ENCODE measurements around the gene EIF4H.
"Not testable (repeated sequence)": the region's sequence is repeated elsewhere in the genome, so short reads cannot be mapped to it uniquely, and the experiment has no call there.

The EIF4H gene

DNA sequence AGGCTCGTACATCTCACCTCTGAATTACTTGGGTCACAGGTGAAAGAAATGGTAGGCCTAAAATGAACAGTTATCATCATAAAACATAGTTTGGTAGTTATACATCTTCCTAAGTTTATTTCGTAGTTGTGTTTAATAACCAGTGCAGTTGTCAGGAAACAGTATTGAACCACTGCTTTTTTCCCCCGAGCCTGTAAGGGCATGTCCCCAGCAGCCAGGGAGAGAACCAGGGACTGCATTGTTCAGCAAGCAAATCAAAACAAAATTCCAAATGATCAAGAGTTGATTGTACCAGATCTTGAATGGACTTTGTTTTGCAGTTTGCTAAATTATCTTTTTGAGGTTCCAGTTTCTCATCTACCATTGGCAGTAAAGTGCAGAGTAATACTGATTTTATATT is 2.4 kb downstream of the EIF4H start:
- no peak for DNase-seq

DNA sequence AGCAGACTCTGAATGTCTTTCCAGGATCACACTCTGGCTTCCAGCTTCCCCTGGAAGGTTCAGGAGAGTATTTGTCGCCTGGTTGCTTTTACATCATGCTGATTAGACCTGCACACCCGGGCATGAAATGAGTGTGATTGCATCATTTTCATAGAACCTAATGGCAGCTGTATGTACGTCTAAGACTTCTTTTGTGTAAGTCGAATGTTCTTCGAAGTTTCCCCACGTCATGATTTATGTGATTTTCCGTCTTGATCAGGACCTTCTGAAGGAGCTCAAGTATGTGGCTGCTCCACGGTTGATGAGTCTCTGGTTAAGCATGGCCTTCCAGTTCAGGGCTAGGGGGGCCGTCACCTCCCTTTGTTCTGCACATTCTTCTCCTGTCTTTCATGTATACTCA is 4.5 kb downstream of the EIF4H start:
- no peak for DNase-seq

DNA sequence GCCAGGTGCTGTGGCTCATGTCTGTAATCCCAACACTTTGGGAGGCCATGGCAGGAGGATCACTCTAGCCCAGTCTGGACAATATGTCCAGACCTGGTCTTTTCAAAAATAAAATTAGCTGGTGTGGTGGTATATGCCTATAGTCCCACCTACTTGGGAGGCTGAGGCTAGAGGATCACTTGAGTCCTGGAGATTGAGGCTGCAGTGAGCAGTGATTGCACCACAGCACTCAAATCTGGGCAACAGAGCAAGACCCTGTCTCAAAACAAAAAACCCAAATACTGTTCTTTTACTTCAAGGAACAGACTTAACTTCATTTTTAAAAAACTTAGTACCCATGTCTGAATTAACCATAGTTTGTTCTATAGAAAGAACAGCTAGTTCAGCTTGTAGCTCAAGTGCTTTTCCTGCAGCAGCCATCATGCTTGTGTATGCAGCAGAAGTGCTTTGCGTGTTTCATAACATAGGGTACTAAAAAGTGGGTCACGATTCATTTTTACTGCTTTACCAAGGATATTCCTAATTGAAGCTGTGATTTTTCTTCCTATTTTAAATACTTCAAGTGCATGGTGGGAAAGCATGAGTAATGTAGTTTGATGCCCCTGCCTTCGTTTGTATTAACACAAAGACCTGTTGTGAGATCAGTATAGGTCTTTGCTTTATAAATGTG is 5.9 kb downstream of the EIF4H start:
- no peak for DNase-seq

DNA sequence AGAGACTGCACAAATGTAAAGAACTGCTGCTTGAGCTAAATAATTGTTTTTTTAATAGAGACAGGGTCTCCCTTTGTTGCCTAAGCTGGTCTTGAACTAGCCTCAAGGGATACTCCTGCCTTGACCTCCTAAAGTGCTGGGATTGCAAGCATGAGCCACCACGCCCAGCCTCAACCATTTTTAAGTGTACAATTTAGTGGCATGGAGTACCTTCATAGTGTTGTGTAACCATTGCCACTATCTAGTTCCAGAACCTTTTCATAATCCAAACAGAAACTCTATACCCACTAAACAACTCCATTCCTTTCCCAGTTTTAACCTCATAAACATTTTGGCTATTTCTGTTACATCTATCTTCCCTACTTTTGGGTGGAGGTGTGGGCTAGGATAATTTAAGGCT is 6.7 kb downstream of the EIF4H start:
- no peak for DNase-seq

DNA sequence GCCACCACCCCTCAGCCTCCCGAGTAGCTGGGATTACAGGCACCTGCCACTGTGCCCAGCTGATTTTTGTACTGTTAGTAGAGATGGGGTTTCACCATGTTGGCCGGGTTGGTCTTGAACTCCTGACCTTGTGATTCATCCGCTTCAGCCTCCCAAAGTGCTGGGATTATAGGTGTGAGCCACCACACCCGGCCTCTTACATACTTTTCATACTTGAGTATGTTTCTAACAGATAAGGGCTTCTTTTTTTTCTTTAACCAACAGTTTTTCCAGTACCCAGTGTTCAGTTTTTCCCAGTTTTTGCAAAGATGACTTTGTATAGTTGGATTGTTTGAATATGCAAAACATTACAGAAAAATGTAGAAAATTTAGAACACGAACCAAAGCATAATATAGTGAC is 7.7 kb downstream of the EIF4H start:
- no peak for DNase-seq

DNA sequence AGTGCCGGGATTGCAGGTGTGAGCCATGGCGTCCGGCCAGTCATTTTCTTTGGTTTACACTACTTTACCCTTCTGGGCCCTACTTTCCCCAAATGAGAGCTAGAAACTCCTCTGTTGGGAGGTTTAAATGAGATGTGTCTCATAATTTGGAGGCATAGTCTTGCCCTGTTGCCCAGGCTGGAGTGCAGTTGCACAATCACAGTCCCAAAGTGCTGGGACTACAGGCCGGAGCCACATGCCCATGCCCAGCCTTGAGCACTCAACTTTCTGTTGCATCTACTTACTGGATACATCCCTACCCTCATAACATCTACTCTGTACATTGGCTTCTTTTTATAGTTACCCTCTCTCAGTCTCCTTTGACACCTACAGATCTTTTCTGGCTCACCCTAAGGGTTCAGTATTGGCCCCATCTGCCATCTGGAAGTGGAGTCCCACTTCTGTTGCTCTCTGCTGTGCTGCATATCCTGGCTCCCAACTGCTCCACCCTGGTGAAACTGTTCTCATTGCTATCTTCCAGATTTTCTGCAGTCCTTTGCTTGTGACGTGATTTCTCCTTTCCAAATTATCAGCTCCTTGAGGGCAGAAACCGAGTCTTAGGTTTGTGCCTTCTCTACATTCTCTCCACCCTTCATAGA is 8.4 kb downstream of the EIF4H start:
- no peak for DNase-seq

DNA sequence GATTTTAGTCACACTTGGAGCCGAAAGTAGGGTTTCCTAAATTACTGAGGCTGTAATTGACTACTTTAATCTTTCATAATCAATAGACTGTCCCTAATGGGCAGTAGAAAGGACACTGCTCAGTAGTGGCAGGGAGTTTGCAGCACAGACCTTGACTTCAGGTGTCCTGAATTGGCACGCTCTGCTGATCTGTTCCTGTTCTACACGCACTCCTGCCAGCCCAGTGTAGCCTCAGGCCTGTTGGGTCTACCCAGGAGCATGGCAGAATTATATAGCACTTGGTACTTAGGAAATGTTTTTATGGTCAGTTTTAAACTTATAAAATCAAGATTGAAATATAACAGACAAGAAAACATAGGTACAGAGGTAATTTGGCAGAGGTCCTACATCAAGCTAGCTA is 9.0 kb downstream of the EIF4H start:
- DNase-seq: no peak

DNA sequence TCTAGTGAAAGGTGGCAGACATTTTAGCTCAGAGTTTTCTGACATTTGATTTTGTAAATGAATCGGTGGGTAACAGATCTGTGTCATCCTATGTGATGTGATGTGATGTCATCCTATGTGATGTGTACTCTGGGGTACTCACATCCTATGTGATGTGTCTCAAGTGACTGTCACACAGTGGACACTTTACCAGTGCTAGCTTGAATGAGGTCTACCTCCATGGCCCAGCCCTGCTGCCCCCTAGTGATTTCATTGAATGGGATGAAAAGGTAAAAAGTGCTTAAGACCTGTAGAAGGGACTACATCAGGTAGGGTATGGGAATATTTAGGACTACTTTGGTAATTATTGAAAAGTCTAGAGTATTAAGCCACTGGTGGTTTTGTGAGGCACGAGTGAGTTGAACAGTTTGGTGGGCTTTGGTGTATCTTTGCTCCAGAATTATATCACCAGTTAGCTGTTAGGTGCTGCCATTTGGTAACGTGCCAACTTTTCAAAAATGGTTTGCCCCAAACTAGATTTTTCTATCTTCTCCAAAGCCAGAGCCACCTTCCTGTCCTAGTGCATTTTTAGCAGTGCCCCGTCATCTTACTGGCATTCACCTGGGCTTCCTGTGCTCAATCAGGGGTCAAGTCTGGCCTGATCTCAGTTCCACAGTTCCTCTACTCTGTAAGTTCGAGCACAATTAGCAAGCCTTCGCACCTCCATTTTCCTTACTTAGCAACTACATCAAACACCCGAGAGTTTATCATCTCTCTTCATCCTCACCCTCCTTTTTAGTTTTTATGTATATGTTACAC is 9.7 kb downstream of the EIF4H start:
- DNase-seq: no peak

DNA sequence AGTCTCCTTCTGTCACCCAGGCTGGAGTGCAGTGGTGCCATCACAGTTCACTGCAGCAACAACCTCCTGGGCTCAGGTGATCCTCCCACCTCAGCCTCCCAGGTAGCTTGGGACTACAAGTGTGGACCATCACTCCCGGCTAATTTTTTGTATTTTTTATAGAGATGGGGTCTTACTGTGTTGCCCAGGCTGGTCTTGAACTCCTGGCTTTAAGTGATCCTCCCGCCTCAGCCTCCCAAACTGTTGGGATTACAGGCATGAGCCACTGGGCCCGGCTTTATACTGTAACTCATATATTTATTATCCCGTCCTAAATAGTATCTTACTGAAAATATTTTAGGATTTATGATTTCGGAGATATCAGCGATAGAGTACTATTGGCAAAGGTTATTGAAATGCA is 10.9 kb downstream of the EIF4H start:
- no peak for DNase-seq

DNA sequence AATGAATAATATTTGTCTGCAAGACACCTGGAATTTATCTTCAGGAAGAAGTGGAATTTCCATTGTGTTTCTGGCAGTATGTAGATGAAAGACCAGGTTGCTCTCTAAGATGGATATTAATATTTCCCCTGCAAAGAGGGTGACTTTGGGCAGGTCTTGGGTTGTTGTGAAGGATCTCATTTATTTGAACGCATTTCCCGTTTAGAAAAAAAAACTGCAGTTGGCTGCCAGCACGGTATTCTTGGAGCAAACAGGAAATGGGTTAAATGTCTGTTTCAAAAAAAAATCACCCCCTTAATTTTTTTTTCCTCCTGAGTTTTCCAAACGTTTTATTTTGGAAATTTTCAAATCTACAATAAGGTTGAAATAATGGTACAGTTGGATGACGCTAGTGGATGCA is 11.5 kb downstream of the EIF4H start:
- DNase-seq: no peak

DNA sequence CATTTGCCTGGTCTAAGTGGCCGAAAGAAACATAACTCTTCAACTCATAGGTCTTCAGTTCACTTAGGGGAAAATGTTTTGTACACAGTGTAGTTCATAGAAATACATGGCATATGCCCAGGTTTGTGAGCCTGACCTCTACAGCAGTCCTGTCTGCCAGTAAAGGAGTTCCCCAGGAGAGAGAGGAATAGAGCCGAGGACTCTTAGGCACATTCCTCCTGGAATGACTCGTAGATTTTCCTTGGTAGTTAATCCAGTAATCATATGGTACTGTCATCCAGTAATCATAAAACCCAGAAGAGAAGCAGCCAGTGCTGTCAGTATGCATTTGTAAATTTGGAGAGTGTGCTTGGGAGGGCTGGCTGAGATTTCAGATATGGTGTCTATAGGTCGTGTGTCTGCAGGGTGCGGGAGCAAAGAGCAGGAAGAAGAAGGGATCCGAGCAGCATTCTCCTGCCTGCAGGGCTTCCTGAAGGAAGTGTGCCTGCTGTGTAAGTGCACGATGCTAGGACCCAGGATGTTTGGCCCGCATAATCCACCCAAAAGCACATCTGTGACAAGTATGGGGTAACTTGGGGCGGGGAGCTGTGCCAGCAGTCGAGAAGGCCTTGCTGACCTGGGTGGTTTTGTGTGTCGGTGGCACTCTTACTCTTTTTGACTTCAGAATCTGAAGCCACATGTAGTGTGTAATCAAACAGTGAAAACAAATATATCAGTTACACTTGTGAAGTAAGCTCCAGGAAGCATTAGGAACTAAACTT is 13.9 kb downstream of the EIF4H start:
- DNase-seq: no peak

DNA sequence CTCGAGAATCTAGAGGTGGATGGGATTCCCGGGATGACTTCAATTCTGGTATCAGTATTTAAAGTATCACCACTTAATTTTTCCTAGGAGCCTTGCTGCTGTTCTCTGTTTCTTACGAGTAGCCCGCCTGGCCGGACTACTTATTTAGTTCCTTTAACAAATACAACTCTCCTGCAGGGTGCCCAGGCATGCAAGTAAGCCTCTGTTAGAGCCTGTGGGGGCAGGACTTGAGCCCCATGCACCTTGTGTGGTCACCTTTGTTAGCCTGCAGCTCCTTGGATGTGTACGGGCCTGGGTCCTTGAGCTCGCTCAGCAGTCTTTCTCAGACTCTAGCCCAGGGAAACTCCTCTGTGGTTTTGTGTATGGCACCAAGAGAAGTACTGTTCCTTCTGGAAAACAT is 16.1 kb downstream of the EIF4H start:
- no peak for DNase-seq

DNA sequence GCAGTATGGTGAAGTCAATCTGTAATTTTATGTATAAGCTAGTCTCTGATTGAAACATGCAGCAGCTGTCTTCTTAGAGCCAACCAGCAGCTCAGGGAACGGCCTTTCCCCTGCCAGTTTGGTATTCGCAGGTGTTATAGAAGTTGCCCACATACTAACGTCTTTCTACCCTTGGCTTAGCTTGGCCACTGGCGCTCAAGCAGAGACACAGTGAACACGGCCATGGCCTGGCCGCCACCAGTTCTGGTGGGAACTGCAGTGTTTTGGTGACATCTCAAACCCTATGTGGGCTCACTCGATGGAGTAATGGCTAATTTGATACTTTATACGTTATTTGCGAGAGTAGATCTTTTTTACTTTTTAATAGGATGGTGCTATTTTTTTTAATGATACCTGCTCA is 17.1 kb downstream of the EIF4H start:
- no peak for DNase-seq

DNA sequence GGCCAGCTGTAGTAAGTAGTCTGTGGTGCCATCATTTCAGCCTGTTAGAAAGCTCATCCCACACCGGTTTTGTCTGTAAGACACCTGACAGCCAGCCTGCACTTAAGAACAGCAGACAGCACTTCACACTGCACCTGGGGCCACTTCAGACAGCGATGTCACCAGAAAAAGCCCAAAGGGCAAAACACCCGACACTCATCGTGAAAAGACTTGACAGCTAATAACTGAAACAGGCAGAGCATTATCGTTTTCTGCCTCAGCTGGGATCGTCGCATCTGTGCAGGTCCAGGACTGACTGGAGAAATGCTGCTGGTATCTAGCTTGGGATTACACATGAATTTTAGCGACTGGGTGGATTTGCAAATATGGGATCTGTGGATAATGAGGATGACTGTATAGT is 18.9 kb downstream of the EIF4H start:
- no peak for DNase-seq

DNA sequence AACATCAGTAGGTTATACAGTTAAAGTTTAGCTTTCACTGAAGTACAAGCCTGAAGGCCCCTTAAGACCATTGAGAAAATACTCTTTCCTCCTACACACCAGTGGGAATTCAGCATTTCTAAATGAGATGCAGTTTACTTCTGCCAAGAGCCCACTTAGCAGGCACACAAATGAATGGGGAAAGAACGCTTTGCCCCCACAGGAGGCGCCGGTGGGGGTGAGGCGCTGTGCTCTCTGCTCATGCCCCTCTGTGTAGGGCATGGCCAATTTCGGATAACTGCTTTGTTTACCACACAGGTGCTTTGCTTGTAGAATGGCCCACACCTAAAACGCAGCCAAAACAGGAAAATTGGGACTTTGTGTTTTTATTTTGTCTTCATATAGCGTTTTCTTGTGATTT is 19.8 kb downstream of the EIF4H start:
- no peak for DNase-seq

DNA sequence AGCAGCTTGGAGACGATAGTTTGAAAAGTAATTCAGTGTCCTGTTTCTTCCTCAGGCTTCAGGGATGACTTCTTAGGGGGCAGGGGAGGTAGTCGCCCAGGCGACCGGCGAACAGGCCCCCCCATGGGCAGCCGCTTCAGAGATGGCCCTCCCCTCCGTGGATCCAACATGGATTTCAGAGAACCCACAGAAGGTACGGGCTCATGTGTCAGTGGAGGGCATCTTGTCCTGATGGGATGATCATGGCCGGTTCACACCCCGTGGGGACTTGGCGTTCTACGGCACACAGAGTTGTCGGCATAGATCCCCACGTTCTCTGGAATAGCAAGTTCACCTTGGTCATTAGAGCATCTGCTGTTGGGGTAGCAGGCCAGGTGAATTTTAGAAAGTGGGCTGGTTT is 20.5 kb downstream of the EIF4H start:
- DNase-seq: no peak

DNA sequence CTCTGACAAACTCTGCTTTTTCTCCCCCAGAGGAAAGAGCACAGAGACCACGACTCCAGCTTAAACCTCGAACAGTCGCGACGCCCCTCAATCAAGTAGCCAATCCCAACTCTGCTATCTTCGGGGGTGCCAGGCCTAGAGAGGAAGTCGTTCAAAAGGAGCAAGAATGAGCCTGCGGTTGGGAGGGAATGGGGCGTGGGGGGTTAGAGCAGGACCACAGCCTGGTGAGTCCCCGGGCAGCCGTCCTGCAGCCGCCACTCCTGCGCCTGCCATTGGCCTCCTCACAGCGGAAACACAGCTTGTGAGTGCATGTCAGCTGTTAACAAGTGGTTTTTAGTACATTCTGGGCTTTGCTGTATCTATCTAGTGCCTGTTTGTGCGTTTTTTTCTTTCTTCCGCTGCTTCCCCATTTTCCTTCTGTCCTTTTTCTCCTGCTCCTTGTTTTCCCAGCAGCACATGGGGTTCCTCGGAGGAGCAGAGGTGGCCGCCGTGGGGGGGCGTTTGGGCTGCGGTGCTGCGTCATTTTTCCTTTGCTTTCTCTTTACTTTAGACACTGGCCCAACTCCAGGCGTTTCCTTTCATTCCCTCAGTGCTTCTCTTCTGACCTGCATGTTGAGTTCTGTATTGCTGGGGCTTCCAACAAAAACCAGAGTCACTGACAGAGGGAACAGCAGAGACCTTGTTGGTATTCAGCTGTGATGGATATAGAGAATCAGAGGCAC is 21.1 kb downstream of the EIF4H start:
- DNase-seq: not testable (repeated sequence)

DNA sequence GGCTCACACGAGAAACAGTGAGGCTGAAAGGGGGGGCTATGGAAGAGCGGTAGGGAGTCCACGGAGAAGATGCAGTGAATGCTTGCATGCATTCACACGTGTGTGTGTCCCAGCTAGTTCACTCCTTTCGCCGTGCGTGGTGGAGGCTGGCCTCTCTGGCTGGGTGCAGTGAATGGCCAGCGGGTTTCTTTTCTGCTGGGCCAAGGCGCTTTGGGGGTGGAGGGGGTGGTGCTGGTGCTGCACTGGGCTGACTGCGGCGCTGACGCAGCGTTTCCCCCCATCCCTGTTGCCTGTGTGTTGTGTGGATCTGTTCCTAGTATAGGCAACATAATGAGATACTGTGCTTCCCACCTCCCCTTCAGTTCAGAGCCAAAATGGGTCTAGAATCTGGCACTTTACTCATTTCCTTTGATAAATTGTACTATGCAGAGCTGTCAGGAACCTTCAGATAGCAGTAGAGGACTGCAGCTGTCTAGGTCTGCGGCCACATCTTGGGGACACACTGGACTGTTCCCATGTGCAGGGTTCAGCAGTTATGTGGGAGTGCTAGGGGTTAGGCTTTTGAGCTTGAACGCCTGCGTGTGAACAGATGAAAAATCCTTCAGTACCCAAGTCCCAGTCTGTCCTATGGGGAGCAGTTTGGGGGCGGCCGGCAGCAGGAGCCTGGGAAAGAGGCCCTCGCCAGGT is 22.0 kb downstream of the EIF4H start:
- not testable (repeated sequence) for DNase-seq

DNA sequence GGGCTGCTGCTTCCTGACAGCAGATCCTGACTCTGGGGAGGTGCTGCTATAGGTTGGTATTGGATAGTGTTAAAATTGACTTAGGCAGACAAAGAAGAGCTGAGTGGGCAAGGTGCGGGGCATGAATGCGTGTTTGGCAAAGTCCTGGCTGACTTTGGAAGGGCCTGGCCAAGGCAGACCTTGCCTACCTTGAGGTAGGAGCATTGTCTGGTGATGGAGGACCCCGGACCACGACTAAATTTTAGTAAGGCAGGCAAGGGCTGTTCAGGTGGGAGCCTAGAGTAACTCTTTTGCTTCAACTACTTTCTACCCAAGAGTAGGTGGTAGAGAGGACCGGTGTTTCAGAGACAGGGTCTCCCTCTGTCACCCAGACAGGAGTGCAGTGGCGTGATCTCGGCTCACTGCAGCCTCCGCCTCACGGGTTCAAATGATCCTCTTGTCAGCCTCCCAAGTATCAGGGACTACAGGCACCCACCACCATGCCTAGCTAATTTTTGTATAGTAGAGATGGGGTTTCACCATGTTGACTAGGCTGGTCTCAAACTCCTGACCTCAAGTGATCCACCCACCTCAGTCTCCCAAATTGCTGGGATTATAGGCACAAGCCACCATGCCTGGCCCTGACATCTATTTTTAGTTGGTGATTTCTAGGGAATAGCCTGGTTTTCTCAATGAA is 23.4 kb downstream of the EIF4H start:
- no peak for DNase-seq

DNA sequence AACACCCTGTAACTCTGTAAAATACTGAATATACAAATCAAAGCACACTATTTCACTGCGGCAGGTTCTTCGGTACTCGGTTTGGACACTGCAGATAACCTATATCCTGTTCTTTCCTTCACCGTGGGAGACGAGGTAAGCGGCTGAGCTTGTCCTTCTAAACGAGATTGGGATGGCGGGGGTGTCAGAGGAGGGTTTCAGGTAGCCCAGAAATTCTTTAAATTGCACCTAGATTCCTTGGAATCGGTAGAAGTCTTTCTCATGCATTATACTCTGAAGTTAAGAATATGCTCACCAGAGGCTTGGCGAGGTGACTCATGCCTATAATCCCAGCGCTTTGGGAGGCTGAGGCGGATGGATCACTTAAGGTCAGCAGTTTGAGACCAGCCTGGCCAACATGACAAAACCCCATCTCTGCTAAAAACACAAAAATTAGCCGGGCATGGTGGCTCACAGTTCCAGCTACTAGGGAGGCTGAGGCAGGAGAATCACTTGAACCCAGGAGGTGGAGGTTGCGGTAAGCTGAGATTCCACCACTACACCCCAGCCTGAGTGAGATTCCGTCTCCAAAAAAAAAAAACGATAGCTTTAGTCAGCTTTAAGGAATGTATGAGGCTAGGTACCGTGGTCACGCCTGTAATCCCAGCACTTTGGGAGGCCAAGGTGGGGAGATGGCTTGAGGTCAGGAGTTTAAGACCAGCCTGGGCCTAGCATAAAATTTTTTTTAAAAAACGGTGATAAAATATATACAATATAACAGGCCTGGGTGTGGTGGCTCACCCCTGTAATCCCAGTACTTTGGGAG is 25.6 kb downstream of the EIF4H start:
- DNase-seq: no peak

All from NCI-H2171 (cell line).